Measurements from ENCODE around the gene HOXA5. TPM values are rescaled to one million over a fixed set of nuclear protein-coding genes. Genes with fewer than 3 reads are reported as not detected.

The HOXA5 gene
- total and polyA plus RNA-seq, 2 donors (not counting 3 experiments of a cell fraction or from before 2014, with no cell fraction given): 18.6 to 18.8 TPM

DNA sequence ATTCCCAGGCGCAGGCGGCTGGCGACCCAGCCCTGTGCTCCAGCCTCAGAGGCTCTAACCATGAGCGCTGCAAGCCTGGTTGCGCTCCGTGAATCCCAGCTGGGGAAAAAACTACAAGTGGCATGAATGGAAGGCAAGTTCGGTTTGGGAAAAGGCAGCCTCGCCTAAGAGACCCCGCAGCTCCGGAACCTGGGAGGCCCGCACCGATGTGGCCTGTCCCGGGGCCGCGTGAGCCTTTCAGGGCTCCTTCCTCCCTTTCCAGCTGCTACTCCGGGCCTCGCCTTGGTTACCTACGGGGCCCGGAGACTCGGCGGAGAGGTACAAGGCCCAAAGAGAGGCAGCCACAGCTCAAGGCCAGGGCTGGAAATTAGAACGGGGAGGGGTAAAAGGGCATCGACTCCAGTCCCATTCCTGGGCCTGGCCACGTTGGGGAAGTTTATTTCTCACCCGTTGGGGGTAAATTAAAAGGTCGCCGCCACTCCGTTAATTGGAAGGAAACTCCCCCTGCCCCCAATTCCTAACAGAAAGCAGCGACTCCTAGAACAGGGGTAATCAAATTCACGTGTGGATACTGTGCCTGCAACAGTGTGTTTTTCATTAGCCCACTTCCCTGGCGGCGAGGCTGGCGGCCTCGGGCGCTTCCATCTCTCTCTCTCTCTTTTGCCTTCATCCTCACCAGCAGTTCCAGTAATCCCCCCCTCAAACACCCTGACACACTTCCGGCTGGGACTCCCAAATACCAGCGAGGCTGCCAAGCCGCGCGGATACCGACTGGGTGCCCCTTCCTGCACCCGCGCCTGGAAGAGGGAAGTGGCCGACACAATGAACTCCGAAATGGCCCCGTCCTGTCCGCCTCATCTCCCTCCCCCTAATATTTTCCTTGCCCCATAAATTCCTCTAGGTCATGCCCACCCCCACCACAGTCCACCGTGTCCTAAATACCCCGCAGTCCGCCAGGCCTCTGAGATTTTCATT lies 23.3 kb upstream of the HOXA5 start:
- Histone ChIP-seq H3K4me2 (ENCODE audit: insufficient read depth, low read length) (peak overlapping the region; percentile 70), H3K27me3 (ENCODE audit: control insufficient read depth in 2 of 2, insufficient read depth in 2 of 2, low read length in 2 of 2) (no peaks in the 10 kb centered on the region), H2AFZ (ENCODE audit: low read depth, low read length) (no peak overlapping the region), H3K9me1 (replicated peaks; ENCODE audit: control insufficient read depth, extremely low read depth, insufficient read depth, low read length) (no peaks in the 10 kb centered on the region), H3K9ac (replicated peaks; ENCODE audit: extremely low read depth, insufficient read depth, low read length) (peak overlapping the region; percentile 85), H3K4me1 (ENCODE audit: control insufficient read depth, extremely low read depth, insufficient read depth, low read length) (peaks cover 37% of the 10 kb centered on the region), H3K27ac (ENCODE audit: insufficient read depth, low read depth, low read length) (peak overlapping the region; percentile 91), H3K36me3 (ENCODE audit: control insufficient read depth in 2 of 2, extremely low read depth in 1 of 2, insufficient read depth in 2 of 2, low read length in 2 of 2) (peaks cover 3 to 7% of the 10 kb centered on the region in 2 experiments), H3K79me2 (ENCODE audit: control insufficient read depth, insufficient read depth, low read length) (peaks cover 98% of the 10 kb centered on the region), H3K4me3 (replicated peaks in 1 of 3; ENCODE audit: insufficient read depth in 1 of 3, low read depth in 1 of 3, low read length in 3 of 3) (peak overlapping the region; percentile 31 to 98 (median 63)), H4K20me1 (replicated peaks; ENCODE audit: control insufficient read depth, extremely low read depth, insufficient read depth, low read length) (no peaks in the 10 kb centered on the region), H3K9me3 (replicated peaks; ENCODE audit: control insufficient read depth, insufficient read depth, low read length) (no peaks in the 10 kb centered on the region)
- ChIA-PET CTCF (interaction anchor here (0.8 to 7.4 kb wide), 13 partner anchors 8 to 930 kb away, joined by 3 to 86 read pairs (median 4); partner anchors contain the start of gene HOXA3), POLR2A (interaction anchor here (1.6 to 1.8 kb wide), 5 partner anchors 12 to 23 kb away, joined by 3 to 8 read pairs (median 5); partner anchors contain the start of genes HOXA11, HOXA3 and HOXA5)
- TF ChIP-seq EZH2 (IDR thresholded peaks at IDR 0.05; ENCODE audit: borderline replicate concordance, low read depth, low read length, severe bottlenecking): no peak
- TF ChIP-seq JUN (IDR thresholded peaks at IDR 0.05; ENCODE audit: borderline replicate concordance, insufficient read depth, insufficient read length, low read depth): no peak
- no peak for TF ChIP-seq MYC (IDR thresholded peaks at IDR 0.05; ENCODE audit: low read depth, low read length)
- TF ChIP-seq GATA2 (IDR thresholded peaks at IDR 0.05; ENCODE audit: insufficient read depth, insufficient read length, low read depth, low read length): no peak
- no peak for TF ChIP-seq POLR2A (IDR thresholded peaks at IDR 0.05; ENCODE audit: low read depth, low read length)
- TF ChIP-seq POLR2AphosphoS5 (IDR thresholded peaks at IDR 0.05; ENCODE audit: insufficient read depth, low read depth, low read length): peak; percentile 47
- no peak for TF ChIP-seq MAX (IDR thresholded peaks at IDR 0.05; ENCODE audit: insufficient read depth, insufficient read length)
- TF ChIP-seq, protein P1, sequence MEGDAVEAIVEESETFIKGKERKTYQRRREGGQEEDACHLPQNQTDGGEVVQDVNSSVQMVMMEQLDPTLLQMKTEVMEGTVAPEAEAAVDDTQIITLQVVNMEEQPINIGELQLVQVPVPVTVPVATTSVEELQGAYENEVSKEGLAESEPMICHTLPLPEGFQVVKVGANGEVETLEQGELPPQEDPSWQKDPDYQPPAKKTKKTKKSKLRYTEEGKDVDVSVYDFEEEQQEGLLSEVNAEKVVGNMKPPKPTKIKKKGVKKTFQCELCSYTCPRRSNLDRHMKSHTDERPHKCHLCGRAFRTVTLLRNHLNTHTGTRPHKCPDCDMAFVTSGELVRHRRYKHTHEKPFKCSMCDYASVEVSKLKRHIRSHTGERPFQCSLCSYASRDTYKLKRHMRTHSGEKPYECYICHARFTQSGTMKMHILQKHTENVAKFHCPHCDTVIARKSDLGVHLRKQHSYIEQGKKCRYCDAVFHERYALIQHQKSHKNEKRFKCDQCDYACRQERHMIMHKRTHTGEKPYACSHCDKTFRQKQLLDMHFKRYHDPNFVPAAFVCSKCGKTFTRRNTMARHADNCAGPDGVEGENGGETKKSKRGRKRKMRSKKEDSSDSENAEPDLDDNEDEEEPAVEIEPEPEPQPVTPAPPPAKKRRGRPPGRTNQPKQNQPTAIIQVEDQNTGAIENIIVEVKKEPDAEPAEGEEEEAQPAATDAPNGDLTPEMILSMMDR (IDR thresholded peaks at IDR 0.05; ENCODE audit: extremely low read depth in 1 of 2, insufficient read depth in 1 of 2, low read depth in 1 of 2, low read length in 2 of 2): no peak
- TF ChIP-seq FOS (IDR thresholded peaks at IDR 0.05; ENCODE audit: borderline replicate concordance, insufficient read depth, low read length): peak; percentile 29
- FAIRE-seq (peak; percentile 61), DNase-seq (ENCODE audit: low read depth, low spot score) (no peak)
- BruUV-seq (replicated peaks): no TSS peak
- dilution Hi-C loops (cut with MboI; ENCODE audit: extremely low pct_ligation_motif_present, low sequenced_read_pairs): loop anchor here (10.0 to 25.0 kb wide), 3 partner anchors 312 to 980 kb away; no protein-coding TSS in a partner anchor
- intact Hi-C loops (cut with micrococcal nuclease): no loop called here
